Stimulated activated CD8-positive, alpha-beta memory T cell treated with anti-CD3 and anti-CD28 coated beads, Interleukin-7, amount 100 ng/mL, for 48 hours (primary cell): Measurements from ENCODE around the gene PAX6.

Experiments used
- DNase-seq, 2 donors: peaks; one replicate each; pipeline ENCODE4 v3.0.0-alpha.2; 2020; ENCODE audit warnings: low read depth in 1 of 2; ENCODE audit errors: extremely low read depth in 1 of 2

PAX6 gene

GRCh38 chr11:31798554-31799434, 12.3 kb downstream of the PAX6 start:
- DNase-seq: no peak

DNA sequence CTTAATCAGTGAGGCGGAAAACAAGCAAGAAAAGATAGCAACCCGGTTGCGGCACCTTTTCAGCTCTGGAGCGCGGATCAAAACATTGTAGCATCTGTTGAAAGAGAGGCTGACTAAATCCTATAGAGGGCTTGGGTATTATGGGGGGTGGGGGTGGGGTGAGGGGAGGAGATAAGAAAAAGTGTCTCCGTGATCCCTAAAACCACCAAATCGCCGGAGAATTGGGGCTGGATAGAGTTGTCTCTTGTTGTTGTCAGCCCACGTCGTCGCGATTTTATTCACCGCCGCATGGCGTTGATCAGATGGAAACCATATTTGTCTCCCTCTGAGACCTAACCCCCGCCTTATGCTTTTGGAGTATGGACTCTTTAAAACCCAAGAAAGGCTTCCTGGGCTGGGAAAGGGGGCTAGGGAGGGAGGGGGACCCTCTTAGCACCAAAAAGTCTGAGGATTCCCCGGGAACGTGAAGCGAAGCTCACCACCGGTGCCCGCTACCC, 13.0 kb downstream of the PAX6 start:
- DNase-seq: no peak

GRCh38 chr11:31797190-31798056, 13.7 kb downstream of the PAX6 start:
- no peak for DNase-seq

- DNase-seq: no peak
These were observed 14.5 kb downstream of the PAX6 start for GRCh38 chr11:31796499-31797189.

- DNase-seq: no peak
These were observed 15.2 kb downstream of the PAX6 start for GRCh38 chr11:31795706-31796498.

GRCh38 chr11:31794548-31794947, 16.6 kb downstream of the PAX6 start:
- no peak for DNase-seq

GRCh38 chr11:31793264-31793663, 17.9 kb downstream of the PAX6 start:
- DNase-seq: no peak

DNA sequence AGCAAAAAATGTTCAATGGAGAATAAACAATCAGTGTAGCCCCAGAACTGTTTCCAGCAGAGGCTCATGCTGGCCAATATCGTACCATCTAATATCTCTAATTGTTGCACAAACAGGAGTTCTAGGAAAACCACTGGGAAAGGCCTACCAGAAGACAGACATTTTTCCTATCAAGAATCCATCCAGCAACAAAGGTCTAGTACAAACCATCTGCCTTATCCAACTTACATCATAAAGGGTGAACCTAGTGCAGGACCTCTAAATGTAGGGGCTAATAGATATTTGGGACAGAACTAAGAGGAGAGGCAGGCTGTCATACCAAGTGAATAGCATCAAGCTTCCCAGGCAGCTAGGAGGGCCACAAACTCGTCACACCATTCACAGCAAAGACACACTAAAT, 18.7 kb downstream of the PAX6 start:
- no peak for DNase-seq

DNA sequence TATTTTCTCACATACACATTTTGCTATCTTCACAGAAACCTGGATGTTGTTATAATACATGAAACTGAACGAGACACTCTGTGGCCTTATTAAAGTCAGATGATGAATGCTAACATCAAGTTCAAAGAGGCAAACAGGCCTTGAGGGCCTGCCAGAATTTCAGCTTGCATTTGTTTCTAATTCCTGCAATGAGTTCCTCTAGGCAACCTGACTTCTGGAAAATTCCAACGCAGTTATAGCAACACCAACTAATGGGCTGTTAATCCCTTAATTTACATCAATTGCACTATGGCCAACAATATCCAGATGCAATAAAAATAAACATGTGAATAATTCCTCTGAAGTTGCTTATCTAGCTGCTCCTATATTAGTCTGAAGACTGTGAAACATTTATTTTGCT, 19.1 kb downstream of the PAX6 start:
- no peak for DNase-seq

DNA sequence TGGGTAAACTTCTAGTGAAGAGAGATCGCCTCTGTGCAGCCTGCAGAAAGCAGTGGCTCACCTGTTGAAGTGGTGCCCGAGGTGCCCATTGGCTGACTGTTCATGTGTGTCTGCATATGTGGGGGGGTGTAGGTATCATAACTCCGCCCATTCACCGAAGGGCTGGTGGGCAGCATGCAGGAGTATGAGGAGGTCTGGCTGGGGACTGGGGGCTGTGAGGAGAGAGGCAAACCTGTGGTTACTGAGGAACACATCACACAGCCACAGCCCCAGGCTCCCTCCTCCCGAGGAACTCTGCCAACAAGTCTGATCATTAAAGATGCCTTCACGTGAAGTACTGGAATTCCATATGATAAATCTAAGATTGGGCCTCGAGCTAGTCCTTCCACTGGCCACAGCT, 20.5 kb downstream of the PAX6 start:
- no peak for DNase-seq

- DNase-seq: no peak
These were observed 23.0 kb downstream of the PAX6 start for GRCh38 chr11:31788085-31788484.

DNA sequence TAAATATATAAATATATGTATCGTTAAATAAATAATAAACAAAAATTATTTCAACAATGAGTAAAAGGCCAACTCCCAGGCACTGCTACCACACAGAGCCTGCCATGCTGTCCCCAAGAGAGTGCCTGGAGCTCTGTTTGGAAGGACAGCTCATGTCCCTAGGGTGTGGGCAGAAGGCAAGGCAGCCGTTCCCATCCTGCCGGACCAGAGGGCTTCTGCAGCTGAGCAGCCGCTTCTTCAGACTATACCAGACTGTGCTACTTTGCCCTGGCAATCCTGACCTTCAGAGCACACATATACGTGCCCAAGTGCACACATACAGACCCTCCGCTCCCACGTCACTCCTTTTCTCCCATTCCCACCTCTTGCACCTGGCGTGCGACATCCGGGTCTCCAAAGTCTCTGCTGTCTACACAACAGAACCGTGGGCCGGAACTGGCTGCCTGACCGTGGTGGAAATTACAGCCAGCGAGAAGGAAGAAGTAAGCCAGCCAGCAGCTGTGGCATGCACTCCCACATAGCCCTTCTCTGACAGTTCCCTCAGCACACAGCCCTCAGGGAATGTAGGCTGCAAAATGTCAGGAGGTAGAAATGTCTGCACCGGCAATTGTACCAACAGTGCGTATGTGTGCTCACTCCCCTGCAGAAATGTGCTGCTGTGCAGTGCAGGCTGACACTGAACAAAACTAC, 24.0 kb downstream of the PAX6 start:
- DNase-seq: no peak

DNA sequence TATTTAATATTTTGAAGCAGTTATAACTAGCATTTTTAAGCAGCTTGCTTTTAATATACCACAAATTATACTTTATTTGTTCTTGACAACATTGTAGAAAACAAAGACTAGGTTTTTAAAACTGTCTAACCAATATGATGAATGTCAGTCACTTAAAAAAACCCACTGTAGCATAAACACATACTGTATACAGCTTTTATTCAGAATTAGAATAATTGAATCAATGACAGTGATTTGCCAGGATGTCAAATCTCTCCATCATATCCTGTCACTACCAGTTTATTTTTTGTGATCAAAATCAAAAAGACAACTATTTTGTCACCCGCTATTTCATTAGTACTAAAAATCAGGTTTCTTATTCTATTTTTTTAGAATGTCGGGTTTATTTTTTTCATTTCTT, 26.5 kb downstream of the PAX6 start:
- DNase-seq: no peak

GRCh38 chr11:31783252-31783651, 27.9 kb downstream of the PAX6 start:
- DNase-seq: no peak

DNA sequence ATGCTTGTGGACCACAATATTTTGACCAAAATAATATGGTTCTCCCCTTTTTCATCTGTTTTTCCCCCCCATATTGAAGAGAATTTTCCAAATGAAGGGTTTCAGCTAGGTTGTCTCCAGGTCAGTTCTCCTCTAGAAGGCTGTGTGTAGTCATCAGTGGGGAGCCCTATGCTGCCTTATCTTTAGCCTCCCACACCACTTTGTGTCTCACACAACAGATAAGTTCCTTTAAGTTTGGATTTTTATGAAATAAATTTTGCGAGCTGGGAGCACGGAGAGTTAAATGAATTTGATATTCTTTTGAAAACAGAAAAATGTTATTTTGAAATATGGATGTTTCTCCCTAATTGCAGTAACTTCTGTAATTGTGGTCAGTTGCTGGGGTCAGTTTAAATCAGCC, 28.9 kb downstream of the PAX6 start:
- DNase-seq: no peak

- DNase-seq: no peak
These were observed 30.6 kb downstream of the PAX6 start for GRCh38 chr11:31780480-31780971.

DNA sequence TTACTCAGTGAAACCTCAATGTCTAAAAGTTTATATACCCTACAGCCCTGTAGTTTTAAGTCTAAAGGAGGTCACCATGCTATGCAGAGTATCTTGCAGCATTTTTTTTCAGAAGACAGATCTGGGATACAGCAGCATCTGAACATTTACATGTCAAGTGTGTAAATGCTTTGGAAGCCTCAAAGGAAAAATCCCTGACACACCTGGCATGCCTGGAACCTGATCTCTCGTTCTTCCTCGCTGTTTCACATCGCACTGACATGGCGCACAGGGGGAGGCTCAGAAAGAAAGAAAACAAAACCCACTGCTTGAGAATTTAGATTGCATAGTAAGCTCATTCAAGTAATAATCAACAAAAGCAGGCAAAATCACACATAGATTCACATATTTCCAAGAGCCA, 31.0 kb downstream of the PAX6 start:
- no peak for DNase-seq

DNA sequence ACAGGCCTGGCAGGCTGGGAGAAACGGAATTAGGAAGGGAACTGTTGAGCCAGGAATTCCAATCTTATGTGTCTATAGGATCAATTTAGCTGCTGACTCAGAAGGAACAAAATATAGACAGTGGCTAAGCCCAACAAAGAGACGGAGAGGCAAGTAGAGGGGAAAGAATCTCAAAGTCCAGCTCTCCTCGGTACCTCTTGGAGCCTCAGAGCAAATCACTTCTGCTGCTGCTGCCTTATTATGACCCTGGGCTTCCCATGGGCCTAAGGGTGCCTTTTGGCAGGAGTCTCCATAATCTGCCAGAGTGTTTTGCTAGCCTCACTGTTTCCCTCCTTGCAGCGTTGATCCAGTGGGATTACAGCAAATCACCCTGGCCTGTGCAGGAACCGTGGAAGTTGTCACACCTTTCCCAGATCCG, 31.7 kb downstream of the PAX6 start:
- DNase-seq: no peak

GRCh38 chr11:31772412-31772811, 38.7 kb downstream of the PAX6 start:
- DNase-seq: no peak
